Activated CD4-positive, alpha-beta T cell treated with anti-CD3 and anti-CD28 coated beads, Interleukin-2, amount 10 ng/mL, durations not matched to agents 7 days and 5 days (primary cell): ENCODE results near the gene MBD1. TPM values are rescaled to one million over a fixed set of nuclear protein-coding genes. Genes with fewer than 3 reads are reported as not detected.
"Not testable (repeated sequence)": the region's sequence is repeated elsewhere in the genome, so short reads cannot be mapped to it uniquely, and the experiment has no call there.

ENCODE experiments used
- CTCF ChIA-PET: fragments of 350-600 bp; sonication (Branson Sonifier 250); formaldehyde crosslinking; loops from one replicate; lab custom pipeline; 2021; ENCODE audit warnings: antibody characterized with exemption; lab: Charles Lee
- POLR2A ChIA-PET: fragments of 350-600 bp; sonication (Branson Sonifier 250); formaldehyde crosslinking; loops from one replicate; lab custom pipeline; 2021; ENCODE audit warnings: antibody characterized with exemption; lab: Charles Lee
- DNase-seq: peaks from one replicate; pipeline ENCODE4 v3.0.0-alpha.2; 2020
- H3K27ac Mint-ChIP-seq: one replicate; pipeline ENCODE4 v1.8.0; 2021; ENCODE audit warnings: mild to moderate bottlenecking, moderate library complexity, mixed read lengths
- H3K27me3 Mint-ChIP-seq: one replicate; pipeline ENCODE4 v1.8.0; 2021; ENCODE audit warnings: mixed read lengths
- H3K36me3 Mint-ChIP-seq: one replicate; pipeline ENCODE4 v1.8.0; 2021; ENCODE audit warnings: low read depth, mixed read lengths
- H3K4me1 Mint-ChIP-seq: one replicate; pipeline ENCODE4 v1.8.0; 2021; ENCODE audit warnings: mixed read lengths
- H3K4me3 Mint-ChIP-seq: one replicate; pipeline ENCODE4 v1.8.0; 2021; ENCODE audit warnings: mild to moderate bottlenecking, moderate library complexity, mixed read lengths
- H3K9me3 Mint-ChIP-seq: one replicate; pipeline ENCODE4 v1.8.0; 2021; ENCODE audit warnings: mixed read lengths
- total RNA-seq, 2 experiments: library from RNA; stranded (reverse); gene quantifications; one replicate each; pipeline ENCODE4 v1.2.3, GENCODE V29; 2021

The MBD1 gene
- total RNA-seq, 2 experiments from 2014 or later, result 91.6 to 96.2 TPM

DNA sequence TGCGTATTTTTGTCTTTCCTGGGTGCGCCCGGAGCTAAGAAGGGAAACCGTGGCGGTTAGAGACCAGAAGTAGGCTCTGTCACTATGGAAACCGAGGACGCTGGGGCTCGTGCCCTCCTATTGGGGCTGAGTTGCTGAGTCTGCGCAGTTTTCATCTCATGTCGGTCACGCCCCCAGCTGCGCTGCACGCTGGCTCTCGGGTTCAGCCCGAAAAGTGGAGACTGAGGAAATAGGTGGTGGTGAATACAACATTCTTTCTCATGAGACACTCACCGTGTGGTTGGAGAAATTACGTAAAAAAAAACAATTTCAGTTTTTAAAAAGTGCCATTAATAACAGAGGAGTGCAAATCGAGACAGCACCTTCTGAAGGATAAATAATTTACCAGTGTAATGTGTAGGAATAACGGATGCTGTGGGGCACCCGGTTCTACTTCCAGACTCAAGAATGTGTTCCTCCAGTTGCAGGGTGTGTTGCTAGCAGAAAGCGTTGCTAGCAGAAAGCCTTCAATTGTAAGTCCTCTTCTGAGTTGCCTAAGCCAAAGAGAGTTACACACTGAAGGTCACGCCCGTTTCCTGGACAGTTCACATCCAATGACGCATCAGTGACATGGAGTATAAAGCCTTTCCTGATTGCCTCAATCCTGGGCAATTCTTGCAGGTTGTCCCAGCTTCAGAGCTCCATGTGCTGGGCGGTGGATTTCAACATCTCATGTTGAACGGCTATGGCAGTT lies 26.6 kb upstream of the MBD1 start:
- H3K27me3 Mint-ChIP-seq, result peaks cover 42% of the 10 kb centered on the region
- DNase-seq, result peak; percentile 96
- POLR2A ChIA-PET, result no interaction called here

GRCh38 chr18:50307400-50307737 lies 26.0 kb upstream of the MBD1 start:
- ChIA-PET POLR2A (no interaction called here), CTCF (interaction anchor here (2.6 to 4.2 kb wide), 2 partner anchors 13 to 50 kb away, joined by 8 to 11 read pairs; no protein-coding TSS in a partner anchor)
- Mint-ChIP-seq H3K36me3 (peaks cover 4% of the 10 kb centered on the region), H3K27ac (peak overlapping the region; percentile 89), H3K4me1 (peaks cover 21% of the 10 kb centered on the region), H3K27me3 (peaks cover 47% of the 10 kb centered on the region), H3K9me3 (peaks cover 7% of the 10 kb centered on the region), H3K4me3 (peak overlapping the region; percentile 84)
- no peak for DNase-seq

More for the DNA sequence above, 26.6 kb upstream of the MBD1 start:
- Mint-ChIP-seq H3K4me3 (peak overlapping the region; percentile 84), H3K27ac (peak overlapping the region; percentile 89), H3K4me1 (peaks cover 21% of the 10 kb centered on the region), H3K36me3 (peaks cover 4% of the 10 kb centered on the region), H3K9me3 (peaks cover 7% of the 10 kb centered on the region)
- CTCF ChIA-PET, result interaction anchor here (0.8 to 4.2 kb wide), 3 partner anchors 13 to 49 kb away, joined by 3 to 11 read pairs (median 8); no protein-coding TSS in a partner anchor

DNA sequence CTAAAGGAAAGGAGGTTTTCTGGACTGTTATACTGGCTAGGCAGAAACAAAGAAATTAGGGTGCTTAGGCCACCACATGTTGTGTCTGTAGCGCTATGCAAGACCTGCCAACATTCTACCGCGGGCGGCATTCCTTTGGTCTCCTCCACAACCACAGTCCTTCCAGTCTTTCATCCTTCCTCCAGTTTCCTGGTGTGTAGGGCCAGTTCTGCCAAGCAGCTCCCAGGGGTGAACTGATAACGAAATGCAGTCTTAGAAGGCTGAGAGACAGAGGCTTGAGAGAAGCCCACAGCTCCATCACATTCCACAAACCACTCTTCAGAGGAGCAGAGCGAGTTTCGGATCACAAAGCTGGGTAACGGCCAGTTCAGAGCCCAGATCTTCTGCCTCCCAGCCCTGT lies 25.6 kb upstream of the MBD1 start:
- Mint-ChIP-seq H3K27me3 (peaks cover 49% of the 10 kb centered on the region), H3K4me1 (peaks cover 21% of the 10 kb centered on the region), H3K4me3 (peak overlapping the region; percentile 84), H3K27ac (peak overlapping the region; percentile 89), H3K36me3 (peaks cover 4% of the 10 kb centered on the region), H3K9me3 (peaks cover 7% of the 10 kb centered on the region)
- CTCF ChIA-PET, result interaction anchor here (2.0 to 4.2 kb wide), 3 partner anchors 14 to 50 kb away, joined by 4 to 11 read pairs (median 8); no protein-coding TSS in a partner anchor
- no peak for DNase-seq
- POLR2A ChIA-PET, result no interaction called here

DNA sequence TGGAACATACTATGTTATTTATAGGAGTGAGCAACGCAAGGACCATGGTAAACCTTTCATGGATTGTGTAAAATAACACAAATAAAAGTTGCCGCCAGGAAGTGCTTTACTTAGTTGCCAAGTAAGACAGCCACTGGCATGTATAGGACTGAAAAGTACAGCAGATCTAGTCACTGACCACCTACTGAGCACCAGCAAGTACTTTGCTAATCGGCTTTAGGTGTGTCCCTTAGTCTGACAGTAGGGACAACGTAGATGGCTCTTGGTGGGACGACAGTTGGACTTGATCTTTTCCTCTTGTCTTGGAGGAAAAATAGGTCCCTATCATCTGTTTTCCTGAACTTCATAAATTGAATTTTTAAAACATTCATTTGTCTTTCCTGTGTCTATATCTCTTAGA lies 19.8 kb upstream of the MBD1 start:
- no peak for DNase-seq
- Mint-ChIP-seq H3K4me1 (peaks cover 18% of the 10 kb centered on the region), H3K36me3 (peaks cover 1% of the 10 kb centered on the region), H3K27me3 (peaks cover 64% of the 10 kb centered on the region), H3K9me3 (peaks cover 4% of the 10 kb centered on the region), H3K27ac (no peak overlapping the region), H3K4me3 (no peak overlapping the region)
- CTCF ChIA-PET, result no interaction called here
- POLR2A ChIA-PET, result no interaction called here

- no peak for DNase-seq
- CTCF ChIA-PET, result interaction anchor here (1.0 to 1.8 kb wide), 4 partner anchors 10 to 57 kb away, joined by 3 to 5 read pairs (median 4); partner anchors contain the start of gene MBD1
- Mint-ChIP-seq H3K36me3 (no peaks in the 10 kb centered on the region), H3K9me3 (no peaks in the 10 kb centered on the region), H3K4me1 (peaks cover 18% of the 10 kb centered on the region), H3K4me3 (no peak overlapping the region), H3K27me3 (peaks cover 60% of the 10 kb centered on the region), H3K27ac (no peak overlapping the region)
- POLR2A ChIA-PET, result no interaction called here
Observed at GRCh38 chr18:50299626-50300388, 18.5 kb upstream of the MBD1 start.

- Mint-ChIP-seq H3K4me3 (no peak overlapping the region), H3K27me3 (peaks cover 49% of the 10 kb centered on the region), H3K4me1 (peaks cover 18% of the 10 kb centered on the region), H3K9me3 (peaks cover 2% of the 10 kb centered on the region), H3K27ac (no peak overlapping the region), H3K36me3 (no peaks in the 10 kb centered on the region)
- DNase-seq, result no peak
- ChIA-PET CTCF (interaction anchor here (0.6 to 1.8 kb wide), 3 partner anchors 11 to 58 kb away, joined by 3 to 5 read pairs (median 4); no protein-coding TSS in a partner anchor), POLR2A (no interaction called here)
Observed at GRCh38 chr18:50298443-50299284, 17.3 kb upstream of the MBD1 start.

- H3K27ac Mint-ChIP-seq, result no peak overlapping the region
- peaks cover 18% of the 10 kb centered on the region for H3K4me1 Mint-ChIP-seq
- H3K27me3 Mint-ChIP-seq, result peaks cover 42% of the 10 kb centered on the region
- DNase-seq, result peak; percentile 81
- H3K36me3 Mint-ChIP-seq, result no peaks in the 10 kb centered on the region
- ChIA-PET CTCF (interaction anchor here (0.6 kb wide), 1 partner anchor 15 kb away, joined by 3 read pairs; no protein-coding TSS in a partner anchor), POLR2A (no interaction called here)
- peaks cover 2% of the 10 kb centered on the region for H3K9me3 Mint-ChIP-seq
- peak overlapping the region; percentile 52 for H3K4me3 Mint-ChIP-seq
Observed at GRCh38 chr18:50297621-50298442, 16.5 kb upstream of the MBD1 start.

DNA sequence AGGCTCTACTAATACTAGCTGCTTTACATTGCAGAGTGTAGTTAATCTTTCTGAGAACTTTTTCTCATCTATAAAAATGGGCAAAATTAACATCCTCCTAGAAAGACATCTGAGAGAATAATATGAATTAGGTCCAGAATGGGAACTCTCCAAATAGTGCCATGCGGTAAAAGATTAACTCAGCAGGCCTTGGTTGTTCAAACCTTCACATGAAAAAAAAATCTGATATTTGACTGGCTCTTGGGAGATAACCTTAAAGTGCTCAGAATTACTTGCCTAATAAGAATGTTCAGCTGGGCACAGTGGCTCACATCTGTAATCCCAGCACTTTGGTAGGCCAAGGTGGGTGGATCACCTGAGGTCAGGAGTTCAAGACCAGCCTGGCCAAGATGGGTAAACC lies 11.7 kb upstream of the MBD1 start:
- ChIA-PET POLR2A (no interaction called here), CTCF (no interaction called here)
- Mint-ChIP-seq H3K9me3 (peaks cover 2% of the 10 kb centered on the region), H3K27me3 (peaks cover 9% of the 10 kb centered on the region), H3K36me3 (no peaks in the 10 kb centered on the region), H3K4me1 (peaks cover 16% of the 10 kb centered on the region), H3K27ac (no peak overlapping the region), H3K4me3 (no peak overlapping the region)
- no peak for DNase-seq

DNA sequence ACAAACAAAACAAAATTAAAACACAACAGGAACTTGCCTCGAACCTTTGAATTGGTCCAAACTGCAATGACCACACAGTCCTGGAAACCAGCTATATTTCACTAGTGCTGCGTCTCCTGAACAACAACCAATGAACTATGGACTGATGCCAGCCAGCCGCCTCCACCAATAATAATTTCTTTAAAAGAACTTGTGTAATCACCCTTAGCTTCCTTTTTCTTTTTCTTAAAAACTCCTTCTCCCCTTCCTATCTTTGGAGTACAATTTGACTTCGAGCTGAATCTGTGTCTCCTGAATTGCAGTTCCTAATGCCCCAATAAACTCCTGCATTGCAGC lies 7.8 kb upstream of the MBD1 start:
- peak overlapping the region; percentile 71 for H3K27ac Mint-ChIP-seq
- H3K4me1 Mint-ChIP-seq, result peaks cover 25% of the 10 kb centered on the region
- no peak for DNase-seq
- H3K9me3 Mint-ChIP-seq, result peaks cover 2% of the 10 kb centered on the region
- H3K27me3 Mint-ChIP-seq, result no peaks in the 10 kb centered on the region
- ChIA-PET POLR2A (interaction anchor here (0.6 to 0.9 kb wide), 2 partner anchors 13 to 145 kb away, joined by 3 read pairs; no protein-coding TSS in a partner anchor), CTCF (interaction anchor here (1.0 to 2.0 kb wide), 5 partner anchors 11 to 785 kb away, joined by 3 to 8 read pairs (median 4); no protein-coding TSS in a partner anchor)
- peak overlapping the region; percentile 59 for H3K4me3 Mint-ChIP-seq
- H3K36me3 Mint-ChIP-seq, result peaks cover 26% of the 10 kb centered on the region

DNA sequence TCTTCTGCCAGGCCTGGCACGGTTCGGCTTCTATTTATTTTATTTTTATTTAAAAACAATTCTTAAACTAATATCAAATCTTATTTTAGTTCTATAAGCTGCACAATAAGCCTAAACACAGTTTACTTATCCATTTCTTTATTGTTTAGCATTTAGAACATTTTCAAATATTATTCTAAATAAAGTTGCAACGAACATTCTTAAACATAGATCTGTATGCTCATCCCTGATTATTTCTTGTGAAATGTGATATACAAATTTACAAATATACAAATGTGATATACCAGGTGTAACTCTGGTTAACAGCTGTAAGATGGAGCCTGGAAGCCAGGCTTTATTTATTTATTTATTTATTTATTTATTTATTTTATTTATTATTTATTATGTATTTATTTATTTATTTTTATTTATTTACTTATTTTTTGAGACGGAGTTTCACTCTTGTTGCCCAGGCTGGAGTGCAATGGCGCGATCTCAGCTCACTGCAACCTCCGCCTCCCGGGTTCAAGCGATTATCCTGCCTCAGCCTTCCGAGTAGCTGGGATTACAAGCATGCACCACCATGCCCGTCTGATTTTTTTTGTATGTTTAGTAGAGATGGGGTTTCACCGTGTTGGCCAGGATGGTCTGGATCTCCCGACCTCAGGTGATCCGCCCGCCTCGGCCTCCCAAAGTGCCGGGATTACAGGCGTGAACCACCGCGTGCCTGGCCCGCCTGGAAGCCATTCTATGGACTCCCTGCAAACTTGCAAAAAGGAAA lies 7.2 kb upstream of the MBD1 start:
- ChIA-PET CTCF (interaction anchor here (1.2 to 2.0 kb wide), 3 partner anchors 11 to 33 kb away, joined by 3 to 8 read pairs (median 4); no protein-coding TSS in a partner anchor), POLR2A (interaction anchor here (0.6 to 0.9 kb wide), 2 partner anchors 14 to 146 kb away, joined by 3 read pairs; no protein-coding TSS in a partner anchor)
- Mint-ChIP-seq H3K4me3 (peak overlapping the region; percentile 99), H3K27ac (peak overlapping the region; percentile 97), H3K4me1 (peaks cover 31% of the 10 kb centered on the region), H3K36me3 (peaks cover 30% of the 10 kb centered on the region)
- not testable (repeated sequence) for DNase-seq, H3K27me3 Mint-ChIP-seq, H3K9me3 Mint-ChIP-seq
